Adrenal gland (tissue), 12 donors: ENCODE measurements around the gene CREBL2. TPM values are rescaled to one million over a fixed set of nuclear protein-coding genes. Genes with fewer than 3 reads are reported as not detected.
A peak's percentile ranks its signal among the peaks of the same experiment; 100 is the strongest.
"Not testable (repeated sequence)": the region's sequence is repeated elsewhere in the genome, so short reads cannot be mapped to it uniquely, and the experiment has no call there.

Experiments used
- DNase-seq, 7 donors: peaks; one replicate each; pipeline ENCODE4 v3.0.0-alpha.2; 2019 to 2020
- H3K27ac ChIP-seq, 5 donors: fragments of 200-600 bp; sonication (generic) in 4 of 5; 1 replicate in 3 of 5; 2 replicates in 2 of 5; pipeline versions ENCODE4 v1.5.1 to v1.8.0; 2016 to 2020; ENCODE audit warnings: mild to moderate bottlenecking in 1 of 5
- H3K27me3 ChIP-seq: fragments of 200-600 bp; 2 replicates; pipeline ENCODE4 v1.8.0; 2021
- H3K36me3 ChIP-seq, 2 donors: fragments of 200-600 bp; replicated peaks in 1 of 2; 1 replicate in 1 of 2; 2 replicates in 1 of 2; pipeline versions ENCODE4 v1.5.1 to v1.8.0; 2018 to 2022
- H3K4me1 ChIP-seq, 2 donors: fragments of 200-600 bp; replicated peaks in 1 of 2; 1 replicate in 1 of 2; 2 replicates in 1 of 2; pipeline versions ENCODE4 v1.5.1 to v1.8.0; 2018 to 2021
- H3K4me3 ChIP-seq, 4 donors: fragments of 200-600 bp; sonication (generic) in 3 of 4; one replicate each; pipeline ENCODE4 v1.5.1; 2016 to 2018
- H3K9me3 ChIP-seq, 3 donors: fragments of 200-600 bp; sonication (generic) in 1 of 3; replicated peaks in 1 of 3; 1 replicate in 2 of 3; 2 replicates in 1 of 3; pipeline versions ENCODE4 v1.5.1 to v1.8.0; 2016 to 2021
- CTCF ChIP-seq, 6 experiments: fragments of 450-650 bp in 4 of 6; fragments of 200-600 bp in 2 of 6; sonication (generic) in 1 of 6; IDR thresholded peaks; 1 replicate in 5 of 6; 2 replicates in 1 of 6; pipeline versions ENCODE4 v1.5.1 to v1.8.0; 2016 to 2021; ENCODE audit warnings: antibody characterized with exemption in 6 of 6, mild to moderate bottlenecking in 2 of 6, moderate library complexity in 1 of 6
- POLR2A ChIP-seq, 2 donors: fragments of 450-650 bp; IDR thresholded peaks; one replicate each; pipeline ENCODE4 v1.6.1; 2017; ENCODE audit warnings: antibody characterized with exemption in 2 of 2, mild to moderate bottlenecking in 2 of 2, moderate library complexity in 1 of 2
- WGBS, 4 donors: extraction: QIAGEN DNeasy Blood & Tissue Kit in 2 of 4; methylation state at CpG; one replicate each; pipeline versions ENCODE4 v1.1.5 to v1.1.7; 2013 to 2017; 5-methylcytosine and 5-hydroxymethylcytosine counted together
- intact Hi-C, 2 donors: fragments of 100-400 bp; cut with DNase I; formaldehyde crosslinking; loops; one replicate each; pipeline versions ENCODE4 v1.14.1 to v1.15.0; 2022 to 2023
- polyA plus RNA-seq, 3 donors: library from polyadenylated mRNA; stranded (reverse); fragments of 200-250 nt in 2 of 3; fragments of 350-450 nt in 1 of 3; fragmentation: Illumina TruSeq in 1 of 3; extraction: RNeasy Lipid Tissue Mini Kit (QIAGEN cat#74804) in 1 of 3; gene quantifications; one replicate each; pipeline ENCODE4 v1.2.3, GENCODE V29; 2013 to 2014
- total RNA-seq, 9 donors: library from RNA; depleted of rRNA in 4 of 9; stranded (reverse); fragments of >200 nt in 4 of 9; fragments of 120-200 nt in 1 of 9; fragmentation: NEBNext Ultra II Directional in 1 of 9; extraction: Animal tissue kit (Norgen Biotek cat#: 25700) in 1 of 9; gene quantifications; one replicate each; pipeline versions ENCODE4 v1.1.0 to v1.2.4, GENCODE V29; 2013 to 2023
- donor health status: healthy with polysubstance abuse.
- donor health status: Bipolar disorder and iron deficiency.
- donor health status: DM: yes; HTN: yes; CAD: no.
- donor health status: DM: no; HTN: no; CAD: no.
- donor health status: DM: no; HTN: no; CAD: no.
- donor health status: DM: yes; HTN: yes; CAD: no.

CREBL2 gene
- total and polyA plus RNA-seq, 12 donors = 41.5 to 357 (median 141) TPM

- H3K36me3 ChIP-seq = no peaks in the 10 kb centered on the region
- H3K9me3 ChIP-seq = no peaks in the 10 kb centered on the region
- no peaks in the 10 kb centered on the region for H3K27me3 ChIP-seq
- DNase-seq = no peak
- no peak overlapping the region for H3K4me3 ChIP-seq
- H3K27ac ChIP-seq = peak overlapping the region in 1 of 5 donors; percentile 97
- peaks cover 28 to 58% of the 10 kb centered on the region in 2 donors for H3K4me1 ChIP-seq
- TF ChIP-seq CTCF (IDR thresholded peaks at IDR 0.05) (no peak), POLR2A (IDR thresholded peaks at IDR 0.05) (no peak)
- WGBS, 4 donors = 81 to 91% (median 88%) methylated on average over 4 of the region's 4 CpGs
- intact Hi-C loops = no loop called here
These were observed 2.7 kb downstream of the CREBL2 start for GRCh38 chr12:12614342-12614741.

GRCh38 chr12:12616512-12617310 lies 5.0 kb downstream of the CREBL2 start:
- intact Hi-C loops = no loop called here
- Histone ChIP-seq H3K36me3 (no peaks in the 10 kb centered on the region), H3K27me3 (no peaks in the 10 kb centered on the region), H3K4me3 (no peak overlapping the region), H3K27ac (peak overlapping the region in 4 of 5 donors; percentile 7 to 69 (median 30)), H3K9me3 (no peaks in the 10 kb centered on the region), H3K4me1 (peaks cover 24 to 56% of the 10 kb centered on the region in 2 donors)
- no peak for TF ChIP-seq POLR2A (IDR thresholded peaks at IDR 0.05)
- no peak for TF ChIP-seq CTCF (IDR thresholded peaks at IDR 0.05)
- 29 to 36% (median 33%) methylated on average over 4 of the region's 4 CpGs for WGBS, 4 donors
- peak in 1 of 7 donors; percentile 35 for DNase-seq

DNA sequence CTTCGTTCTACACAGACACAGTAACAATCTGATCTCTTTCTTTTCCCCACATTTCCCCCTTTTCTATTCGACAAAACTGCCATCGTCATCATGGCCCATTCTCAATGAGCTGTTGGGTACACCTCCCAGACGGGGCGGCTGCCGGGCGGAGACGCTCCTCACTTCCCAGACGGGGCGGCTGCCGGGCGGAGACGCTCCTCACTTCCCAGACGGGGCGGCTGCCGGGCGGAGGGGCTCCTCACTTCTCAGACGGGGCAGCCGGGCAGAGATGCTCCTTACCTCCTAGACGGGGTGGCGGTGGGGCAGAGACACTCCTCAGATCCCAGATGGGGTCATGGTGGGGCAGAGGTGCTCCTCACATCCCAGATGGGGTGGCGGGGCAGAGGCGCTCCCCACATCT lies 6.4 kb downstream of the CREBL2 start:
- DNase-seq, H3K27me3 ChIP-seq, intact Hi-C loops, H3K9me3 ChIP-seq, H3K36me3 ChIP-seq, H3K4me3 ChIP-seq, H3K27ac ChIP-seq: not testable (repeated sequence)
- WGBS, 4 donors = 95 to 98% (median 96%) methylated on average over 14 to 23 of the region's 23 CpGs
- H3K4me1 ChIP-seq = peaks cover 24 to 63% of the 10 kb centered on the region in 2 donors

- TF ChIP-seq CTCF (IDR thresholded peaks at IDR 0.05) (no peak), POLR2A (IDR thresholded peaks at IDR 0.05) (no peak)
- no peaks in the 10 kb centered on the region for H3K9me3 ChIP-seq
- peak overlapping the region in 1 of 5 donors; percentile 9 for H3K27ac ChIP-seq
- peaks cover 10 to 41% of the 10 kb centered on the region in 2 donors for H3K4me1 ChIP-seq
- no peaks in the 10 kb centered on the region for H3K36me3 ChIP-seq
- H3K4me3 ChIP-seq = no peak overlapping the region
- WGBS, 4 donors = 87 to 96% (median 92%) methylated on average over 6 of the region's 6 CpGs
- no peaks in the 10 kb centered on the region for H3K27me3 ChIP-seq
- intact Hi-C loops = no loop called here
- DNase-seq = no peak
These were observed 9.1 kb downstream of the CREBL2 start for GRCh38 chr12:12620730-12621315.
